Hematopoietic multipotent progenitor cell treated with erythropoietin and hydrocortisone succinate and interleukin-3 and kit ligand, for 6 days (in vitro differentiated cells): ENCODE measurements around the gene SYP.

Experiments
- DNase-seq: peaks from one replicate; pipeline ENCODE4 v3.0.0-alpha.2; 2015

Gene SYP

DNA sequence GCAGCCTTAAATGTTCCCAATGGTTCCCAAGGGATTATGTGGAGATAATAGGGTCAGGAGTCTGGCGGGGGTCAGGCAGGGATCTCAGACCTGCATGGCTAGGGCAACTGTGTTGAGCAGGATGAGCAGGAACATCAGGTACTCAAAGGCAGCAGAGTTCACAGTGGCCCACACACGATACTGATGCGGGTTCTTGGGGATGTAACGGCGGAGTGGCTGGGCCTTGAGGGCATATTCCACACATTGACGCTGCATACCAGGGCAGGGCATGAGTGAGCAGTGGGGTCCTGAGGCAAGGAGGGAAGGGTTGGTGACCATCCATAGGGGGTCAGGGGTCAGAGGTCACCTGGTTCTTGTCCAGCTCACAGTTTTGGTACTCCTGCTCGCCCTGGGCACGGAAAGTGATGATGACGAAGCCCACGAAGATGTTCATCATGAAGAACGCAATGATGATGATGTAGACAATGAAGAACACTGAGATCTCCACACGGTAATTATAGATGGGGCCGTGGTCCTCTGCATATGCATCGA is 15.1 kb upstream of the SYP start:
- DNase-seq: no peak

DNA sequence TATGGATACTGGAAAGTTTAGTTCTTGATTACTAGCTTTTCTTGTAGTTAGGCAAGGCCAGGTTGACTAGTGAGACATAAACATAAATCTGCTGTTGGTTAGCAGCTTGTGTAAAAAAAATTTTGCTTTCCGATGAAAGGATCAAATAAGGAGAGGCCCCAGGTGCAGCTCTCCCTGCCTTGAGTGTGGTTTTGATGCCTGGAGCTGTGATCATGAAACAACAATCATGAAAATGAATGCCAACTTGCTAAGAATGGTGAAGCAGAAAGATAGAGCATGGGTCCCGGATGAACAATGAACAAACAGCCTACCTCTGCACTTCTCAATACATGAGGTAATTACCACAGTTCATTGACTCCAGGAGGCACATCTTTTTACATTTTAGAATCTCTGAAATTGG is 14.4 kb upstream of the SYP start:
- DNase-seq: no peak

DNA sequence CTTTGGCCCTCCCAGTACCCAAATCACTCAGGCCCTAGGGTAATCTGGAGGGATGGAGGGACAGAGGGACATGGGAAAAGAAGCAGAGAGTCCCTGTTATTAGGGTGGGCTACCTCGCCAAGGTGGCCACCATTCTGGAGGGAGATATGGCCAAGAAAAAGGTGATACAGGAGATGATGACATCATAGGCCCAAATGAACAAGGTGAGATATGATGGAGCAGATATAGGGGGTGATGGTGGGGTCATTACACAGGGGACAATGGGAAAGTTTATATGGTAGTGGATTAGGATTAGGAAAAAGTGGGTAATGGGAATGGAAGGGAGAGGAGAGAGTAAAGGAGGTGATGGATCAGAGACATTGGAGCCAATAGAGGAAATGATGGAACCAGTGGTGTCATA is 12.9 kb upstream of the SYP start:
- no peak for DNase-seq

DNA sequence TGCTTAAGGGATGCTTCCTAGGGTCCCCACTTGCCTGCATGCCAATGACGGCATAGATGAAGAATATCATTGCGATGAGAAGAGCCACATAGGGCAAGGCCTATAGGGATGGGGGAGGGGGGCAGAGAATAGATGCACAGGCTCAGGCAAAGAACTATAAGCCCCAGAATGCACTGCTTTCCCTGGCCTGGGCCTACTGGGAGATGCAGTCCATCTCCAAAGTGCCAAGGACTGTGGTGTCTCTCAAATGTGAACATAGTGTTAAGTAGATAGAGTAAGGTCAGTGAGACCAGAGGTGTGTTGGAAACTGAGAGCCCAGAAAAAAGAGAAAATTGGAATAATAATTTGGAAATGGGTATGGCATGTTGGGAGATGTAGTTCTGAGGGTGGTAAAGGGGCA is 12.2 kb upstream of the SYP start:
- no peak for DNase-seq

DNA sequence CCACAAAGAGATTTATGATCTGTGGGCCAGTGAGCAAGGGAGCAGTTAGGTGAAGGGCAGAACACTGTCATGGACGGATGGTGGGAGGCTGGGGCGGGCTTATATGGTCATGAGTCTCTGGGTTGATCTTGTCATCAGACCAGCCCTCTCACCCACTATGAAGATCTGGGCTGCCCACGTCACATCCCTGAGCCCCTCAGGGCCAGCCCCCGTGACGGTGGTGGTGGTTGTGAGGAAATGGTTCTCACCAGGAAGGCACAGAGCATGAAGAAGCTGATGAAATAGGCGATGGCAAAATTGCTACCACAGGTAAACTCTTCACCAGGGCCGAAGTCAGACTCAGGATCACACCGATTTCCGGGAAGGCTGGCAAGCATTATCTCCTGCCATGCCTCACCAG is 11.1 kb upstream of the SYP start:
- no peak for DNase-seq

DNA sequence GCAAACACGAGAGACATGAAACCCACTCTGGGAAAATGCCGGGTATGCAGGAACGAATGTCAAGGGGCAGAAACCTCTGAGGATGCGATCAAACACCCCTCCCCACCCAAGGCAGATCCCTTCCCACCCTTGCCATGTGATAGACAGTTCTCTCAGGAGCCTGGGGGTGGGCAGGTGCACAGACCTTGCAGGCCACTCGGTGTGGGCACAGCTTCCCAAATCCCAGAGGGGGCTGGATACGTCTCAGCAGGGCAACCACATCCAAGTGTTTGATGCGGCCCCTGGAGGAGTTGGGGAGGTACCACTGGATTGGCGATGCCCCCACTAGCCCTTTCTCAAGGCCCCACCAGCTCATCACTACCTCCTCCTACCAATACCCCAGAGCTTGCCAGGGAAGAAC is 10.4 kb upstream of the SYP start:
- no peak for DNase-seq

DNA sequence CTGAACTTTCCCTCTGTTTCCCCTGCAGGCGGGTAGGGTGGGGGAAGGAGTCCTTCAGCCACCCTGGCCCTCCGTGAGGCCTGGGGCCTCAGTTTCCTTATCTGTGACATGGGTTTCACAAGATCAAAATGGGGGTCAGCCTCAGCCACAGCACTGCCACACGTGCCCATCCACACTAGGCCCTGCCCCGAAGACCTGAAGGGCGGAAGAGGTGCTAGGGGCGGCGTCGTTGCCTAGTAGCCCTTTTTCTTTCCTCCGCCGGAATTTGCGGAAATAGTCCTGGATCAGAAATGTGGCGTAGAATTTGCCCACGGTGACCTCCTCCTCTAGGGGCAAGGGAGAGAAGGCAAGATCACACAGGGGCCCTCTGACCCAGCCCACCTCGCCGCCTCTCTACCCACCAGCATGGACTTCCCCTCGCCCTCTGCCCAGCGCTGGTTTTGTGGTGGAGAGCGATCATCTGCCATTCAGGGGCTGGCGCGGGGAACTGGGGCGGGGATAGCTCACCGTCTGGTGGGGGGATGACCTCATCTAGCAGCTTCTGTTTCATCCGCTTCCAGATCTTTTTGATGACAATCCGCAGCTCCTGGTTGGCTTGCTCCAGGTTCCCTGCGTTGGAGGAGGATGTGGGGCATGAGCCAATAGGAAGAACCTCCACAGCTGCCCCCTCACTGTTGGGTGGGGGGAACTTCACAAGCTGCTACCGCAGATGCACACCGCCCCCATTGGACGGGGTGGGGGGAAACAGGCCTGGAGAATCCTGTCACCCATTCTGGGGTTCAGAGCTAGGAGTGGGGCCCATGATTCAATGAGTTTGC is 9.7 kb upstream of the SYP start:
- no peak for DNase-seq

DNA sequence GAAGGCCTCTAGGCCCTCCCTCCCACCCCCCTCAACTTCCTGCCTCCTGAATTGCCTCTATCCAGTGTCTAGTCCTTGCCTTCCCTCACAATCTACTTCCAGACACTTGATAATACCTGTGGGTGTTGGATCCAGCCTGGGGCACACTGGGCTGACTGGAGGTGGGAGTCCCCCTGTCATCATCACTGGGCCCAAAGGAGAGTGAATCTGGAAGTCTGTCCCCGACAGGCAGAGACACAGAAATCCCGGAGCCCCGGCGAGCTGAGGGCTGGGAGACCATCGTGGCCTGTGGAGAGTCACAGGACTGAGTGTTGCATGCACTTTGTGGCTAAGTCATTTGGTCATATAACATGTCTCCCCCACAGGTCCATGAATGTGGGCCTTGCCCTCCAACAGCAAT is 8.4 kb upstream of the SYP start:
- no peak for DNase-seq

DNA sequence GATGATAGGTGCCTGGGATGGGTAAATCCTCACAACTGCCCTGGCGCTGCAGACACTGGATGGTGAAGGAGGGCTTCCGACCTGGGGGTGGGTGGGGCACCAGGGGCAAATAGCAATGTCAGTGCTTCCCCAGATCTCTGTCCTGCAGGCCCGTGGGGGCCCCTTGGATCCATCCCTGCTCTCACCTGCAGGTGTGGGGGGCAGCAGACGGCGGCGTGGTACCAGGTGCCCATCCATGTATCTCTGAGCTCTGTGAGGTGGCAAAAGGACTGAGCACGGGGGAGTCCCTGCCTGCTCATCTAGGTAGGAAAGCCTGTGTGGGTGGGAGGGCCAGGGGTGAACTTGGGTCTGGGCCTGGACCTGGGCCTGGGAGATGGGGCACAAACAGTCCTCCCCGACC is 6.5 kb upstream of the SYP start:
- no peak for DNase-seq

DNA sequence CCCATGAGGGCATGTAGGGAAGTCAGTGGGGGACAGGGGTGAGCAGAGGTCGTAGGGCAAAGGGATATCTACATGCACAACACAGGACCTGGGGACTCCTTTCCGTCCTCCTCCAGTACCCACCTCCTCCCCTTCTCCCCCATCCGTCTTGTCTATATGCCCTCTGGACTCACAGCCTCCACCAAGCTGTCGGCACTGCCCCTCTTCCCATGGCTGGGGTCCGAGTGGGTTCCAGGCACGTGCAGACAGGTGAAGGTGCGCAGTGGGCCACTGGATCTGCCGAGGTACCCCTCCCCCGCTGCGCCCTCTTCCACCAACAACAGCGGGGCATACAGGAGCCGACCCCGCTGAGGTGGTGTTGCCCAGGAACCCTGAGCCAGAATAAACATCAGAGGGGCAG is 5.5 kb upstream of the SYP start:
- no peak for DNase-seq

DNA sequence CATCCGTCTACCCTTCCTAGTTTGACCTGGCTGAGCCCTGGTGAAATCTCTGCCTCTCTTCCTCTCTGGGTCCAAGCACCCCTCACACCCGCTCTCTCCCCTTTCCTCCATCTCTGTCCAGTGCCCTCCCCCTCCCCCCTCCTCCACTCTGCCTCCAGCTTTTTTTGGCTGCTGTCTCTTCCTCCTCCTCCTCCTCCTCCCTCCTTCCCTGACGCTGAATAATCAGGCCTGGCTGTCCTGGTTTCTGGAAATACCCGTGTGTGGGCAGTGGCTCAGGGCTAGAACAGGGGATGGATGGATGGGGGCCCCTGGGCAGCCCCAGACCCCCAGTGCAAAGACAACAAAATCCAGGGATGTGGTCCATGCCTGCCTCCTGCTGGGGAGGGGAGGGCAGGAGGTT is 4.7 kb upstream of the SYP start:
- no peak for DNase-seq

DNA sequence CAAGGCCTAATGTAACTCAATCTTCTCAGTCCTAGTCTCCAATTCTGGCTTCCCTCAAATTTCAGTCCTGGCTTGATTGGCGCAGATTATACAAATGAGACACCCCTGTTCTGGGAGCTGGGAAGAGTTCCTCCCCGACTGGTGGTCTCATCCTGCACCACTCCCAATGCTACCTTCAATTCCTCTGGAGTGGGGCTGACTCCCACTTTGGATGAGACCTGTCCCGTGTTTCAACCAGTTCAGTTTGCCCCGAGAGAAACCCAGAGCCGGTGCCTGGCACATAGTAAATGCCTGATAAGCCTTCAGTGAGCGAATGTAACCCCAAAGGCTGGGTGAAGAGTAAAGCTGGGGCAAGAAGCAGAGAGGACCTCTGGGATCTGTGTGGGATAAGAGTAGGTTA is 4.0 kb upstream of the SYP start:
- DNase-seq: no peak

DNA sequence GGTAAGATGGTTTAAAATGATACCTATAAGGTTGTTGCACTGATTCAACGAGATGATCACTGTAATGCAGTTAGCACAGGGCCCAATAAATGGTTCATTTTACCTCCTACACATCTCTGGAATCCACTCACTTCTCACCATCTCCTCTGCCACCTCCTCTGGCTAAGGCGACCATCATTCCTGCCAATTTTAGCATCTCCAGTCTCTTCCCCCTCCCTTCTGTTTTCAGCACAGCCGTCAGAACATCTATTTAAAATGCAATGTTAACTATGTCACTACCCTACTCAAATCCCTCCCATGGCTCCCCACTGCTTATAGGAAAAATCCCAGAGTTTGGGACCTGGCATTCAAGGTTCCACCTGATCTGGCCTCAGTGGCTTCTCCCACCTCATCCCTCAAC is 3.5 kb upstream of the SYP start:
- DNase-seq: no peak

DNA sequence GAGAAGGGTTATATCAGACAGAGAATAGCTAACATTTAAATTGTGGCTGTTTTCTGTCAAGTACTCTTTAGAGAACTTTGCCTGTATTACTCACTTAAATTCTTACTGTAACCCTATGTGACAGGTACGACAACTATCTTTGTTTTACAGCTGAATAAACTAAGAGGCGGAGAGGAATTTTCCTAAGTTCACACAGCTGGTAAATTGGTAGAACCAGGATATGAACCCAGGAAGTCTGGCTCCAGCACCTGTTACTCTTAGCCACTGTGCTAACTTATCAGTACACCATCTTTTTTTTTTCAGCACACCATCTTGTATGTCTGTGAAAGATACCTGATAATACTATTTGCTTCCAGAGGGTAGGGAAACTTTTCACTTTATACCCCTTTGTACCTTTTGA is 2.0 kb upstream of the SYP start:
- no peak for DNase-seq

DNA sequence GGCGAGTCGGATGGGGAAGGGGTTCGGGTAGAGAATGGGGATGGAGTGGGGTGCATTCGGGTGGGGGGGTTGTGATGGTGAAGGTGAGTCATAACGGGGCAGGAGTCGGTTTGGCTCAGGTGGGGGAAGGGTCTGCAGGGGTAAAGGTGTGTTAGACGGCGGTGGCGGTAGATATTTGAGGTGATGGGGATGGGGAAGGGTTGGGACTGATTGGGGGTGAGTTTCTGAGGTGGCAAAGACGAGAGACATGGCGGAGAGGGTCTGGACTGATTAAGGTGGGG is 738 bp downstream of the SYP start:
- no peak for DNase-seq

DNA sequence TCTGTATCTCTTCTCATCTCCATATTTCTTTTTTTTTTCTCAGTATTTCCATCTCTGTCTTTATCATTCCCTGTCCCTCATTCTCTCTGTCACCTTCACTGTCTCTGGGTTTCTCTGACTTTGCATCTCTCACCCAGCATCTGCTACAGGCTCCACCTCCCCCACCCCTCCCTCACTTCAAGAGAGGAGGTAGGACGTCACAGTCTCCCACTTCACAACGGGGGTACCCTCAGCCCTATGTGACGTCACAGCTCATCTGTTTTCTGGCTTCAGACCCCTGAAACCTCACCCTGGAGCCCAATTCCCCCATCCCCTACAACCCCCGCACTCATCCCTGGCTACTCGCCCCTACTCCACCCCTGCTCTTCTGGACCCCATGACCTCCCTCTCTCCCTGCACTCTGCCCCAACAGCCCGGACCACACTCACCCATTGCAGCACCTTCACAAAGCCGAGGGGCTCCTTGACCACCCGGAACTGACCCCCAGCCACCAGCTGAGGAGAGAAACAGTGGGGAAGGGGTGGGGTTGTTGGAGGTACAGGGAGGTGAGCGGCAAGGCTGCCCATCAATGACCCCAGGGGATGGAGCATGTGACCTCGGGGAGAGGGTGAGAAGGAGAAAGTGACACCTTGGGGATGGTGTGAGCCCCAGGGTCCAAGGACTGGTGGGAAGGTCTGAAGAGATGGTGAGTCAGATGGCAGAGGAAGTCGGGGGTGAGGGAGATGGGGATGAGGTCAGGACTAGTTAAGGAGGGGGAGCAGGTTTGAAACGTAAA is 1.3 kb downstream of the SYP start:
- no peak for DNase-seq

DNA sequence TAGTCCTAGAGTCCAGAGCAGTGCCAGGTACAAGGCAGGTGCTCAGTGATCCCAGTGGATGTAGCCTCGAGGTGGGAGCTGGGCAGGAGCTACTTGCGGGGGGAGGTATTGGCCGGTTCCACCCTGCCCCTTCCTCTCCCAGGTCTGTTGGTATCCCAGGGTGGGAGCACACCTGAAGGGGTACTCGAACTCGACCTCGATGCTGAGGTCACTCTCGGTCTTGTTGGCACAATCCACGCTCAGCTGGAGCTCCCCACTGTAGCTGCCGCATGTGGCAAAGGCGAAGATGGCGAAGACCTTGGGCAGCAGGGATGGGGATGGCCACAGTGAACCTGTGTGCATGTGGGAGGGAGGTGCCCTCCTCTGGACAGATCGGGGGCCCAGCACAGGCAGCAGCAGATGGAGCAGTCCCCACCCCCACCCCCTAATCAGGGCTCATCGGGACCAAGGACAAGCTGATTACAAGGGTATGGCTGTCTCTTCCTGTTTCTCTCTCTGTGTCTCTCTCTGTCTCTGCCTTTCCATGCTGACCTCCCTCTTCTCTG is 2.4 kb downstream of the SYP start:
- DNase-seq: no peak

DNA sequence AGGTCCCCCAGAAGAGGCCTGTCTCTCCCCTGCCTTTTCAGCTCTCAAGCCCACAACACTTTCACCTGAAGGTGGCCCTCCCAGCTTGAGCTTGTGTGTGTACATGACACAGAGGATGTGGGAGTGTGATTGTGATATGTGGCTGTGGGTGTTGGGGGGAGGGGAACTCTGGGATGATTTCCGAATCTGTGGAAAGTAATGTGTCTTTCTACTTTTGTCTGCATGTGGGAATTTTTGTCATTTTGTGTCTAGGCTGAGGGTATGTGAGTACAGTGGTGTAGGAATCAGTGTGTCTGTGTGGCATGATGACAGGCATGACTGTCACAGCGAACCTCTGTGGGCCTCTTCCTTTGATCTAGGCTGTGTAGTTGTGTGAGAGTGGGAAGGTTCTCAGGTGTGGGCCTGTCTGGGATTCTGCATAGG is 6.4 kb downstream of the SYP start:
- no peak for DNase-seq

DNA sequence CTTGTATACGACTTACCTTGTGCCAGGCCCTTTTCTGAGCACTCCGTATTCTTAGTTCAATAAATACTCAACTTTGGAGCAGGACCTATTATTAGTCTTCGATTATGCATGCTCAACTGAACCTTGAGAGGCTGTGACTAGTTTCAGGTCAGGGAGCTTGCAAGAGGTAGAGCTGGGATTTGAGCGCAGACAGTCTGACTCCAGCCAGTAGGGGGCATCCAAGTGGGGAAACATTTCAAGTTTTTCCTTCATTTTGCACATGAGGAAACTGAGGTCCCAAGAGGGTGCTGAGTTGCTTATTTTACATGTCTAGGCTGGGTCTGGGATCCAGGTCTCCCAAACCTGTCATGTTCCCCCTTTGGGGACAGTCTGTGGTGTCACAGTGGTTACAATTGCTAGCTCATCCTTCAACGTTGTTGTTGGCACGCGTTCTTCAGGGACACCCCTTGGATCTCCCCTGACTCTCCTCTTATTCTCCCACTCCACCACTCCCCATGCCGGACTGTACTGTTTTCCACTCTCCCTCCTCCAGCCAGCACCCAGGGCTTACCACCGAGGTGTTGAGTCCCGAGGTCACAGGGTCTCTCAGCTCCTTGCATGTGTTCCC is 7.2 kb downstream of the SYP start:
- DNase-seq: peak; percentile 59

DNA sequence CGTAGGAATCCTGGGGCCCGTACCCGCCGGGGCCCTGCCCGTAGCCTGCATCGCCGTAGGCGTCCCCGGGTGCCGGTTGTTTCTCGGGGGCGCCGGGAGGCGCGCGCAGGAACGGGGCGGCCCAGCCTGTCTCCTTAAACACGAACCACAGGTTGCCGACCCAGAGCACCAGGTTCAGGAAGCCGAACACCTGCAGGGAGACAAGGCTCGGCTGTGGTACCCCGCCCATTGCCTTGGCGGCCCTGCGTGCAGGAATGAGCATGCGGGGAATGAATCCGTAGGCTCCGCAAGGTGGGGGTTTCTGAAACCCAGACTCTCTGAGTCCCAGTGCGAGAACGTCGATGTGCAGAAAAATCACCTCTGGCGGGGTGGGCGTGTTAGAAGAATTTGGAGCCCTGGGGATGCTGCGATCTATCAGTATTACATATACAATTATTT is 8.4 kb downstream of the SYP start:
- peak; percentile 43 for DNase-seq

DNA sequence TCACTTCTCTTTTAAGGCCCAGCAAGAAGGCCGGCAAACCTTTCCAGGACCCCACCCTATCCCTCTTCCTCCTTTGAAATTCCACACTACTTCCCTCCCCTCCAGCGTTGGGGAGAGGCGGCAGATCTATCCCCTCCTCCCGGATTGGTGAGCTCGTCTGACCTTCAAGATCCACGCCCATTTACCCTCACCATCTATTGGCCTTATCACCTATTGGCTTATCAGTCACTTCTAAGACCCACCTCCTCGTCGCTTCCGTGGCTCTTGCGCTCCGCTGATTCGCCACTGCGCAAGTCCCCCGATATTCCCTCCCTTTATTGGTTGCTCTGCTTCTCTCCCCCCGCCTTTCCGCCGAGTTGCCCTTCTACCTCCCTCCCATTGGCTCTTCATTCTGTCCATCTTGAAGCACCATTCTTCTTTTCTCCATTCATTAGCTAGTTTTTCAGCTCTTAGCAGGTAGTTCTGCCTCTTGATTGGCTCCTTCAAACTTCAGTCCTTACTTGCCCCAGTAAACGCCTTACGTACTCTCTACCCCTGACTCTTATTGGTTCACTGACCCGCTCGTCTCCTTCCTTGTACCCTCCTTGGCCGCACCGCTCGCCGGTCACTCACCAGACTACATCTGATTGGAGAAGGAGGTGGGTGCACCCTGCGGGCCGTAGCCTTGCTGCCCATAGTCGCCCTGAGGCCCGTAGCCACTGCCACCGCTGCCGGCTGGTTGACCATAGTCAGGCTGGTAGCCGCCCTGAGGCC is 9.0 kb downstream of the SYP start:
- DNase-seq: peak; percentile 97

DNA sequence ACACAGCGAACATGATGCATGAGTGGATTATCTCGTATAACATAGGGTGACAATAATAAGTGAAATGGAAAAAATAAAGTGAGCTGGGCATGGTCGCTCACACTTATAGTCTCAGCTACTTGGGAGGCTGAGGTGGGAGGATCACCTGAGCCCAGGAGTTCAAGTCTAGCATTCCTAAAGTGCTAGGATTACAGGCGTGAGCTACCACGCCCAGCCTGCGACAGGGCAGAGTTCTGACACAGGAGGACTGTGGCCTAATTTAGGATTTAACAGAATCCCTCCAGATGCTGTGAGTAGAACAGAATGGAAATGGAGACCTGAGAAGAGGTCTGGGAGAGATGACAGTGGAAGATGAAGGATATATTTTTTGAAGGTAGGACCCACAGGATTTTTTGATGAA is 10.4 kb downstream of the SYP start:
- no peak for DNase-seq

DNA sequence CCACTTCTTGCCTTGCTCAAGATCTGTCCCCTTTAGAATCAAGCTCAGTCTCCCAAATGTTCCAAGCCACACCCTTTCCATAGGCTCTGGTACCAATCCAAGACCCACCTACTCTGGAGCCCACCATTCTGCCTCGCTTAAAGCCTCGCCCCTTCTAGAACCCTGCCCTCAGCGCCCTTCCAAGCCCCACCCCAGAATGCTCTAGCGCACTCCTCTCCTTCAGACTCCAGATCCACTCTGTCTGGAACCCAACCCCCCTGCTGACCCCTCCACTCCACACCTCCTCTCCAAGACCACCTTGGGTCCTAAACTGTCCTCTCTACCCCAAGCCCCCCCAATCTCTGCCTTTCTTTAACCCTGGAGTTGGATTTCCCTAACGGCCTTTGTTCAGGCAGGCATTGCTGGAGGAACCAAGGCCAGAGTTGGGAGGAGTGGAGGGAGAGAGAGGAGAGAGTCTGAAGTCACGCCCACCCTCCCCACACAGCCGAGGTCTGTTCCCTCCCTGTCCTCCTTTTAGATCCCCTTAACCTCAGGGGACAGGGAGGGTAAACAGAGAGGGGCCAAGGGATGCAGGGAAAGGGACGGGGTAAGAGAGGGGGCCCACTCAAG is 11.4 kb downstream of the SYP start:
- no peak for DNase-seq
